OCI-LY7 (cell line): ENCODE measurements around the gene UPF3A.

Experiments used
- EZH2phosphoT487 ChIP-seq: fragments of 200-600 bp; sonication (generic); IDR thresholded peaks from 2 replicates; pipeline ENCODE4 v1.6.1; 2018; ENCODE audit warnings: low read depth, borderline replicate concordance, mild to moderate bottlenecking, mixed run types, antibody characterized with exemption, low read length, moderate library complexity, mixed read lengths
- TF ChIP-seq, protein P1 (sequence below): fragments of 200-600 bp; sonication (generic); conservative IDR thresholded peaks from 2 replicates; pipeline ENCODE4 v1.5.1; 2014; ENCODE audit warnings: mild to moderate bottlenecking, antibody characterized with exemption, low read length, moderate library complexity, mixed read lengths

DNA sequence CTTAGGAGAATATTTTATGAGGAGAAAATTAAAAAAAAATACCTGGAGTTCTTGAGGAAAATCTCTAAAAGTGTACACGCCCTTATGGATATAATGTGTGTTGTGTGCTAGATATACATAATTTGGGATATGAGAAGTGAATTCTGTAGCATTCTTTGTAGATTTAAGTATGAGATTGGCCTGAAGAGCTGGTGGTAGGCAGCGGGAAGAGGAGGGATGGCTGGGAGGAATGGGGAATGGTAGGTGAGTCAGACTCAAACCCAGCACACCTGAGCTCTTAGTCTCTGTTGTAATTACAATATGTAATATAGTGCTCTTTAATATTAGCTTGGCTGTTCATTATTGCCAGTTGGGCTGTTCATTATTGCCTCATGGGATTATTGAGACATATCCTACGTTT is 39.9 kb downstream of the UPF3A start:
- no peak for TF ChIP-seq EZH2phosphoT487
- TF ChIP-seq, protein P1, sequence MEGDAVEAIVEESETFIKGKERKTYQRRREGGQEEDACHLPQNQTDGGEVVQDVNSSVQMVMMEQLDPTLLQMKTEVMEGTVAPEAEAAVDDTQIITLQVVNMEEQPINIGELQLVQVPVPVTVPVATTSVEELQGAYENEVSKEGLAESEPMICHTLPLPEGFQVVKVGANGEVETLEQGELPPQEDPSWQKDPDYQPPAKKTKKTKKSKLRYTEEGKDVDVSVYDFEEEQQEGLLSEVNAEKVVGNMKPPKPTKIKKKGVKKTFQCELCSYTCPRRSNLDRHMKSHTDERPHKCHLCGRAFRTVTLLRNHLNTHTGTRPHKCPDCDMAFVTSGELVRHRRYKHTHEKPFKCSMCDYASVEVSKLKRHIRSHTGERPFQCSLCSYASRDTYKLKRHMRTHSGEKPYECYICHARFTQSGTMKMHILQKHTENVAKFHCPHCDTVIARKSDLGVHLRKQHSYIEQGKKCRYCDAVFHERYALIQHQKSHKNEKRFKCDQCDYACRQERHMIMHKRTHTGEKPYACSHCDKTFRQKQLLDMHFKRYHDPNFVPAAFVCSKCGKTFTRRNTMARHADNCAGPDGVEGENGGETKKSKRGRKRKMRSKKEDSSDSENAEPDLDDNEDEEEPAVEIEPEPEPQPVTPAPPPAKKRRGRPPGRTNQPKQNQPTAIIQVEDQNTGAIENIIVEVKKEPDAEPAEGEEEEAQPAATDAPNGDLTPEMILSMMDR: no peak
